ENCODE measurements around the gene INS.

- TF ChIP-seq CTCF (IDR thresholded peaks at IDR 0.05; ENCODE audit: low read depth, low read length, poor library complexity, severe bottlenecking): peak; percentile 65
- no peak for TF ChIP-seq EZH2phosphoT487 (IDR thresholded peaks at IDR 0.05; ENCODE audit: borderline replicate concordance, low read length)
These were observed 9.3 kb downstream of the INS start for GRCh38 chr11:2151500-2152257.
